DND-41 (cell line): Measurements from ENCODE around the gene LMNTD2.

Experiments
- CTCF ChIP-seq: IDR thresholded peaks from 2 replicates; pipeline ENCODE4 v1.5.1; 2012; ENCODE audit warnings: borderline replicate concordance, low read length, moderate library complexity, mild to moderate bottlenecking; ENCODE audit not compliant: poor library complexity, severe bottlenecking; ENCODE audit errors: extremely low read depth
- EZH2 ChIP-seq: IDR thresholded peaks from 3 replicates; pipeline ENCODE4 v1.6.1; 2012; ENCODE audit warnings: borderline replicate concordance, low read depth, mild to moderate bottlenecking, moderate library complexity, low read length, inconsistent platforms; ENCODE audit not compliant: severe bottlenecking

DNA sequence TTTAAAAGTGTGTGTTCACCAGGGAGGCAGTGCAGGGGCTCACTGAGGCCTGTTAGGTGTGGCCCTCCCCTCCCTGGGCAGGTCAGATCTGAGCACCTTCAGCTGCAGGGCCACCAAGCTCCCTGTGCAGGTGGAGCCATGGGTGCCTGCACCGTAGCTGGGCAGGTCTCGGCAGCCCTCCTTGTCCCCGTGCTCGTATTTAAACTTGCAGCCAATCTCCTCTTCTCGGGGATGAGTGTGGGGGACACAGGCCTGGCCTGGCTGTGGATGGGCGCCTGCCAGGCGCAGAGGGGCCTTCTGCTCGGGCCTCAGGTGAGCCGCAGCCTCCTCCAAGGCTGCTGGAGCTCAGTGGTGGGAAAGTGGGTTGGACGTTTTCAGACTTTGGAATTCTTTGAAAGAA, 34.9 kb upstream of the LMNTD2 start:
- no peak for TF ChIP-seq CTCF
- no peak for TF ChIP-seq EZH2
